Measurements from ENCODE around the gene CCNJ. TPM values are rescaled to one million over a fixed set of nuclear protein-coding genes. Genes with fewer than 3 reads are reported as not detected.

The CCNJ gene
- total and polyA plus RNA-seq, 2 experiments from 2014 or later, result 14.1 to 29.6 TPM

GRCh38 chr10:95998255-95998784, 45.1 kb upstream of the CCNJ start:
- Histone ChIP-seq H3K4me3 (no peak overlapping the region), H3K4me1 (ENCODE audit: insufficient read depth) (no peaks in the 10 kb centered on the region), H4K20me1 (replicated peaks; ENCODE audit: insufficient read depth) (no peaks in the 10 kb centered on the region), H3K27me3 (ENCODE audit: insufficient read depth) (no peaks in the 10 kb centered on the region), H3K36me3 (ENCODE audit: insufficient read depth) (no peaks in the 10 kb centered on the region), H3F3A (replicated peaks; ENCODE audit: low read depth) (no peaks in the 10 kb centered on the region), H3K9me2 (ENCODE audit: insufficient read depth) (peaks cover 4% of the 10 kb centered on the region; the same call in 1 of the 2 replicates), H2AFZ (no peak overlapping the region), H3K4me2 (no peak overlapping the region), H3K27ac (ENCODE audit: low read depth) (no peak overlapping the region), H3K79me2 (replicated peaks; ENCODE audit: insufficient read depth) (no peaks in the 10 kb centered on the region)
- no peaks in the 10 kb centered on the region for H3K9me3 Mint-ChIP-seq
- DNase-seq (ENCODE audit: low spot score), result no peak
- no peaks in the 10 kb centered on the region for H3K27me3 Mint-ChIP-seq (ENCODE audit: insufficient read depth, low read depth, poor library complexity)
- ATAC-seq, result no peak
- H3K4me3 Mint-ChIP-seq, result no peak overlapping the region
- no peaks in the 10 kb centered on the region for H3K4me1 Mint-ChIP-seq
- H3K36me3 Mint-ChIP-seq (ENCODE audit: low read depth), result no peaks in the 10 kb centered on the region
- no peak overlapping the region for H3K27ac Mint-ChIP-seq
- TF ChIP-seq NANOG (IDR thresholded peaks at IDR 0.05; ENCODE audit: borderline replicate concordance) (no peak), JUNB (IDR thresholded peaks at IDR 0.05; ENCODE audit: unreplicated experiment) (no peak), EZH2phosphoT487 (IDR thresholded peaks at IDR 0.05; ENCODE audit: unreplicated experiment) (no peak), POLR2AphosphoS5 (IDR thresholded peaks at IDR 0.05; ENCODE audit: low read depth) (no peak), STAT1 (IDR thresholded peaks at IDR 0.05; ENCODE audit: unreplicated experiment) (no peak), EZH2 (IDR thresholded peaks at IDR 0.05; ENCODE audit: low read depth, unreplicated experiment) (no peak), ZNF114 (CRISPR knock-in tag; IDR thresholded peaks at IDR 0.05) (no peak), CREB1 (CRISPR knock-in tag; IDR thresholded peaks at IDR 0.05; ENCODE audit: low read depth) (no peak)
- TF ChIP-seq, protein P1, sequence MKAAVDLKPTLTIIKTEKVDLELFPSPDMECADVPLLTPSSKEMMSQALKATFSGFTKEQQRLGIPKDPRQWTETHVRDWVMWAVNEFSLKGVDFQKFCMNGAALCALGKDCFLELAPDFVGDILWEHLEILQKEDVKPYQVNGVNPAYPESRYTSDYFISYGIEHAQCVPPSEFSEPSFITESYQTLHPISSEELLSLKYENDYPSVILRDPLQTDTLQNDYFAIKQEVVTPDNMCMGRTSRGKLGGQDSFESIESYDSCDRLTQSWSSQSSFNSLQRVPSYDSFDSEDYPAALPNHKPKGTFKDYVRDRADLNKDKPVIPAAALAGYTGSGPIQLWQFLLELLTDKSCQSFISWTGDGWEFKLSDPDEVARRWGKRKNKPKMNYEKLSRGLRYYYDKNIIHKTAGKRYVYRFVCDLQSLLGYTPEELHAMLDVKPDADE (IDR thresholded peaks at IDR 0.05), result no peak
- TF ChIP-seq, protein P2, sequence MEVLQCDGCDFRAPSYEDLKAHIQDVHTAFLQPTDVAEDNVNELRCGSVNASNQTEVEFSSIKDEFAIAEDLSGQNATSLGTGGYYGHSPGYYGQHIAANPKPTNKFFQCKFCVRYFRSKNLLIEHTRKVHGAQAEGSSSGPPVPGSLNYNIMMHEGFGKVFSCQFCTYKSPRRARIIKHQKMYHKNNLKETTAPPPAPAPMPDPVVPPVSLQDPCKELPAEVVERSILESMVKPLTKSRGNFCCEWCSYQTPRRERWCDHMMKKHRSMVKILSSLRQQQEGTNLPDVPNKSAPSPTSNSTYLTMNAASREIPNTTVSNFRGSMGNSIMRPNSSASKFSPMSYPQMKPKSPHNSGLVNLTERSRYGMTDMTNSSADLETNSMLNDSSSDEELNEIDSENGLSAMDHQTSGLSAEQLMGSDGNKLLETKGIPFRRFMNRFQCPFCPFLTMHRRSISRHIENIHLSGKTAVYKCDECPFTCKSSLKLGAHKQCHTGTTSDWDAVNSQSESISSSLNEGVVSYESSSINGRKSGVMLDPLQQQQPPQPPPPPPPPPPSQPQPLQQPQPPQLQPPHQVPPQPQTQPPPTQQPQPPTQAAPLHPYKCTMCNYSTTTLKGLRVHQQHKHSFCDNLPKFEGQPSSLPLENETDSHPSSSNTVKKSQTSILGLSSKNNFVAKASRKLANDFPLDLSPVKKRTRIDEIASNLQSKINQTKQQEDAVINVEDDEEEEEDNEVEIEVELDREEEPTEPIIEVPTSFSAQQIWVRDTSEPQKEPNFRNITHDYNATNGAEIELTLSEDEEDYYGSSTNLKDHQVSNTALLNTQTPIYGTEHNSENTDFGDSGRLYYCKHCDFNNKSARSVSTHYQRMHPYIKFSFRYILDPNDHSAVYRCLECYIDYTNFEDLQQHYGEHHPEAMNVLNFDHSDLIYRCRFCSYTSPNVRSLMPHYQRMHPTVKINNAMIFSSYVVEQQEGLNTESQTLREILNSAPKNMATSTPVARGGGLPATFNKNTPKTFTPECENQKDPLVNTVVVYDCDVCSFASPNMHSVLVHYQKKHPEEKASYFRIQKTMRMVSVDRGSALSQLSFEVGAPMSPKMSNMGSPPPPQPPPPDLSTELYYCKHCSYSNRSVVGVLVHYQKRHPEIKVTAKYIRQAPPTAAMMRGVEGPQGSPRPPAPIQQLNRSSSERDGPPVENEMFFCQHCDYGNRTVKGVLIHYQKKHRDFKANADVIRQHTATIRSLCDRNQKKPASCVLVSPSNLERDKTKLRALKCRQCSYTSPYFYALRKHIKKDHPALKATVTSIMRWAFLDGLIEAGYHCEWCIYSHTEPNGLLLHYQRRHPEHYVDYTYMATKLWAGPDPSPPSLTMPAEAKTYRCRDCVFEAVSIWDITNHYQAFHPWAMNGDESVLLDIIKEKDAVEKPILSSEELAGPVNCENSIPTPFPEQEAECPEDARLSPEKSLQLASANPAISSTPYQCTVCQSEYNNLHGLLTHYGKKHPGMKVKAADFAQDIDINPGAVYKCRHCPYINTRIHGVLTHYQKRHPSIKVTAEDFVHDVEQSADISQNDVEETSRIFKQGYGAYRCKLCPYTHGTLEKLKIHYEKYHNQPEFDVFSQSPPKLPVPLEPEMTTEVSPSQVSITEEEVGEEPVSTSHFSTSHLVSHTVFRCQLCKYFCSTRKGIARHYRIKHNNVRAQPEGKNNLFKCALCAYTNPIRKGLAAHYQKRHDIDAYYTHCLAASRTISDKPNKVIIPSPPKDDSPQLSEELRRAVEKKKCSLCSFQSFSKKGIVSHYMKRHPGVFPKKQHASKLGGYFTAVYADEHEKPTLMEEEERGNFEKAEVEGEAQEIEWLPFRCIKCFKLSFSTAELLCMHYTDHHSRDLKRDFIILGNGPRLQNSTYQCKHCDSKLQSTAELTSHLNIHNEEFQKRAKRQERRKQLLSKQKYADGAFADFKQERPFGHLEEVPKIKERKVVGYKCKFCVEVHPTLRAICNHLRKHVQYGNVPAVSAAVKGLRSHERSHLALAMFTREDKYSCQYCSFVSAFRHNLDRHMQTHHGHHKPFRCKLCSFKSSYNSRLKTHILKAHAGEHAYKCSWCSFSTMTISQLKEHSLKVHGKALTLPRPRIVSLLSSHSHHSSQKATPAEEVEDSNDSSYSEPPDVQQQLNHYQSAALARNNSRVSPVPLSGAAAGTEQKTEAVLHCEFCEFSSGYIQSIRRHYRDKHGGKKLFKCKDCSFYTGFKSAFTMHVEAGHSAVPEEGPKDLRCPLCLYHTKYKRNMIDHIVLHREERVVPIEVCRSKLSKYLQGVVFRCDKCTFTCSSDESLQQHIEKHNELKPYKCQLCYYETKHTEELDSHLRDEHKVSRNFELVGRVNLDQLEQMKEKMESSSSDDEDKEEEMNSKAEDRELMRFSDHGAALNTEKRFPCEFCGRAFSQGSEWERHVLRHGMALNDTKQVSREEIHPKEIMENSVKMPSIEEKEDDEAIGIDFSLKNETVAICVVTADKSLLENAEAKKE (CRISPR knock-in tag; IDR thresholded peaks at IDR 0.05), result no peak
- TF ChIP-seq, protein P3, sequence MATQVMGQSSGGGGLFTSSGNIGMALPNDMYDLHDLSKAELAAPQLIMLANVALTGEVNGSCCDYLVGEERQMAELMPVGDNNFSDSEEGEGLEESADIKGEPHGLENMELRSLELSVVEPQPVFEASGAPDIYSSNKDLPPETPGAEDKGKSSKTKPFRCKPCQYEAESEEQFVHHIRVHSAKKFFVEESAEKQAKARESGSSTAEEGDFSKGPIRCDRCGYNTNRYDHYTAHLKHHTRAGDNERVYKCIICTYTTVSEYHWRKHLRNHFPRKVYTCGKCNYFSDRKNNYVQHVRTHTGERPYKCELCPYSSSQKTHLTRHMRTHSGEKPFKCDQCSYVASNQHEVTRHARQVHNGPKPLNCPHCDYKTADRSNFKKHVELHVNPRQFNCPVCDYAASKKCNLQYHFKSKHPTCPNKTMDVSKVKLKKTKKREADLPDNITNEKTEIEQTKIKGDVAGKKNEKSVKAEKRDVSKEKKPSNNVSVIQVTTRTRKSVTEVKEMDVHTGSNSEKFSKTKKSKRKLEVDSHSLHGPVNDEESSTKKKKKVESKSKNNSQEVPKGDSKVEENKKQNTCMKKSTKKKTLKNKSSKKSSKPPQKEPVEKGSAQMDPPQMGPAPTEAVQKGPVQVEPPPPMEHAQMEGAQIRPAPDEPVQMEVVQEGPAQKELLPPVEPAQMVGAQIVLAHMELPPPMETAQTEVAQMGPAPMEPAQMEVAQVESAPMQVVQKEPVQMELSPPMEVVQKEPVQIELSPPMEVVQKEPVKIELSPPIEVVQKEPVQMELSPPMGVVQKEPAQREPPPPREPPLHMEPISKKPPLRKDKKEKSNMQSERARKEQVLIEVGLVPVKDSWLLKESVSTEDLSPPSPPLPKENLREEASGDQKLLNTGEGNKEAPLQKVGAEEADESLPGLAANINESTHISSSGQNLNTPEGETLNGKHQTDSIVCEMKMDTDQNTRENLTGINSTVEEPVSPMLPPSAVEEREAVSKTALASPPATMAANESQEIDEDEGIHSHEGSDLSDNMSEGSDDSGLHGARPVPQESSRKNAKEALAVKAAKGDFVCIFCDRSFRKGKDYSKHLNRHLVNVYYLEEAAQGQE (IDR thresholded peaks at IDR 0.05; ENCODE audit: unreplicated experiment), result no peak

All from GM23338 (cell line).